Upper lobe of left lung (tissue), 6 donors: Measurements from ENCODE around the gene EHD4. TPM values are rescaled to one million over a fixed set of nuclear protein-coding genes. Genes with fewer than 3 reads are reported as not detected.

Source experiments
- ATAC-seq, 2 donors: fragments of 200-7000 bp; cut with Tn5 transposase; one replicate each; pipeline ENCODE4 v1.9.1; 2022; ENCODE audit warnings: mild to moderate bottlenecking in 2 of 2, moderate library complexity in 2 of 2; ENCODE audit not compliant: low FRiP score in 2 of 2
- DNase-seq, 2 donors: peaks; one replicate each; pipeline ENCODE4 v3.0.0-alpha.2; 2019 to 2020
- H3K27ac ChIP-seq, 4 donors: fragments of 200-600 bp; sonication (generic); one replicate each; pipeline ENCODE4 v1.5.1; 2016 to 2019
- H3K27me3 ChIP-seq, 4 donors: fragments of 200-600 bp; sonication (generic); one replicate each; pipeline ENCODE4 v1.5.1; 2017 to 2019
- H3K36me3 ChIP-seq, 4 donors: fragments of 200-600 bp; sonication (generic); one replicate each; pipeline ENCODE4 v1.5.1; 2016 to 2019
- H3K4me1 ChIP-seq, 4 donors: fragments of 200-600 bp; sonication (generic); one replicate each; pipeline ENCODE4 v1.5.1; 2018 to 2019
- H3K4me3 ChIP-seq, 4 donors: fragments of 200-600 bp; sonication (generic); one replicate each; pipeline ENCODE4 v1.5.1; 2017 to 2019; ENCODE audit warnings: mild to moderate bottlenecking in 2 of 4, moderate library complexity in 1 of 4
- H3K9me3 ChIP-seq, 4 donors: fragments of 200-600 bp; sonication (generic); one replicate each; pipeline ENCODE4 v1.5.1; 2018 to 2019
- EP300 ChIP-seq, 4 donors: sonication (generic); formaldehyde crosslinking; IDR thresholded peaks; one replicate each; pipeline ENCODE4 v1.5.1; 2017; ENCODE audit warnings: antibody characterized with exemption in 4 of 4, control low read depth in 2 of 4
- POLR2A ChIP-seq, 4 donors: fragments of 450-650 bp; IDR thresholded peaks; one replicate each; pipeline ENCODE4 v1.5.1; 2016 to 2017; ENCODE audit warnings: antibody characterized with exemption in 4 of 4, mild to moderate bottlenecking in 2 of 4
- POLR2AphosphoS5 ChIP-seq, 2 donors: sonication (generic); formaldehyde crosslinking; IDR thresholded peaks; one replicate each; pipeline ENCODE4 v1.5.1; 2017; ENCODE audit warnings: antibody characterized with exemption in 2 of 2
- WGBS, 2 donors: methylation state at CpG; one replicate each; pipeline ENCODE4 v1.1.5; 2017 to 2018; 5-methylcytosine and 5-hydroxymethylcytosine counted together
- total RNA-seq, 6 donors: library from RNA; depleted of rRNA in 4 of 6; stranded (reverse); fragments of >200 nt in 4 of 6; gene quantifications; one replicate each; pipeline versions ENCODE4 v1.1.0 to v1.2.1, GENCODE V29; 2016 to 2021
- TF ChIP-seq, protein P1 (sequence below), 6 experiments: fragments of 450-650 bp in 4 of 6; fragments of 200-600 bp in 2 of 6; sonication (generic) in 2 of 6; IDR thresholded peaks; one replicate each; pipeline ENCODE4 v1.5.1; 2016 to 2019; ENCODE audit warnings: antibody characterized with exemption in 6 of 6
- donor health status: DM: no; HTN: no; CAD: no; lungs with moderate emphysema.
- donor health status: DM: no; HTN: yes; CAD: no; lungs with severe emphysema.

EHD4 gene
- total RNA-seq, 6 donors from 2014 or later = 23.0 to 46.4 (median 31.5) TPM

DNA sequence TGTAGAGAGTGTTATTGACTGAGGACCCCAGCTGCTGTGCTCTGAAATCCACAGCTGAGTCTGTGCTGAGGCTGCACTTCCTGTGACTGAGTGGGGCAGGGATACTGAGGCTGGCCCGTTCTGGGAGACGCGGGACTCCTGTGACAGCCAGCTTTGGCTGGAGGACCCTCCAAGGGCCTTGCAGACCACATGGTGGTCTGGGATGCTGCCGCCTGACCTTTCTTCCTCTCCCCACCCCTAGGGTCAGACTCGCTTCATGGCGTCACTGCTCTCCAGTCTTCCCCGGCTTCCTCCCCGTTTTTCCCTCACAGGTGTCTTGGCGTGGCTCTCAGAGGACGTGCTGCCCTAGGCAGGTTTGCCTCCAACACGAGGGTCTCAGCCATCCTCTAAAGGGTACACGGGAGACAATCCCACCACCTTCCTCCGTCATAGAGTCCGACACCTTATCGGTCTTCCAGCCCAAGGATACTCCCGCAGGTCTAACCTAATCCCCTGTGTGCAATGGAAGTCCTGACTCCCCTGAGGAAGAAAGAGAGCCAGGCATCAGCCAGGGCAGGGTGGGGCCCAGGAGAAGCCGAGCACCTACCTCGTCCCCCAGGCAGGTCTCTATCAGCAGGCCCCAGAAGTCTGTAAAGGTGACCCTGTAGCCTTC is 19.9 kb upstream of the EHD4 start:
- H3K4me1 ChIP-seq = peaks cover 5 to 6% (median 6%) of the 10 kb centered on the region in 4 donors
- H3K36me3 ChIP-seq = no peaks in the 10 kb centered on the region
- H3K27ac ChIP-seq = no peak overlapping the region
- WGBS, 2 donors = 94 to 95% methylated on average over 15 to 18 of the region's 18 CpGs
- DNase-seq (no peak), ATAC-seq (no peak)
- TF ChIP-seq, protein P1, sequence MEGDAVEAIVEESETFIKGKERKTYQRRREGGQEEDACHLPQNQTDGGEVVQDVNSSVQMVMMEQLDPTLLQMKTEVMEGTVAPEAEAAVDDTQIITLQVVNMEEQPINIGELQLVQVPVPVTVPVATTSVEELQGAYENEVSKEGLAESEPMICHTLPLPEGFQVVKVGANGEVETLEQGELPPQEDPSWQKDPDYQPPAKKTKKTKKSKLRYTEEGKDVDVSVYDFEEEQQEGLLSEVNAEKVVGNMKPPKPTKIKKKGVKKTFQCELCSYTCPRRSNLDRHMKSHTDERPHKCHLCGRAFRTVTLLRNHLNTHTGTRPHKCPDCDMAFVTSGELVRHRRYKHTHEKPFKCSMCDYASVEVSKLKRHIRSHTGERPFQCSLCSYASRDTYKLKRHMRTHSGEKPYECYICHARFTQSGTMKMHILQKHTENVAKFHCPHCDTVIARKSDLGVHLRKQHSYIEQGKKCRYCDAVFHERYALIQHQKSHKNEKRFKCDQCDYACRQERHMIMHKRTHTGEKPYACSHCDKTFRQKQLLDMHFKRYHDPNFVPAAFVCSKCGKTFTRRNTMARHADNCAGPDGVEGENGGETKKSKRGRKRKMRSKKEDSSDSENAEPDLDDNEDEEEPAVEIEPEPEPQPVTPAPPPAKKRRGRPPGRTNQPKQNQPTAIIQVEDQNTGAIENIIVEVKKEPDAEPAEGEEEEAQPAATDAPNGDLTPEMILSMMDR (IDR thresholded peaks at IDR 0.05) = no peak
- no peak for TF ChIP-seq EP300 (IDR thresholded peaks at IDR 0.05)
- no peaks in the 10 kb centered on the region for H3K27me3 ChIP-seq
- no peaks in the 10 kb centered on the region for H3K9me3 ChIP-seq
- H3K4me3 ChIP-seq = no peak overlapping the region

DNA sequence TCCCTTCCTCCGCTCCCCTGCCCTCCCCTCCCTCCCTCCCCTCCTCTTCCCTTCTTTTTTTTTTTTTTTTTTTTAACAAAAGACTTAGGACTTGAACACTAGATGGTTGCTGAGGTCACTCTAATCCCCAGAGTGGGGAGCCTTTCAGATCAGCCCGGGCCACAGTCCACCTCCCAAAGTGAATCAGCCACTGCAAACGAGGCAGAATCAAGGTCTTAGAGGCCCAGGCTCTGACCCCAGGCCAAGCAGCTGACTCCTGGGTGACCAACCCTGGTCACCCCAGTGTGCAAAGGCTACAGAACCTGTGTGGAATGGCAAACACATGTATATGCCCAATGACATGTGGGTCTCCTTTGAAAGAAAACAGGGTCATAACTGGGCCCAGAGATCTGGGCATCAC is 18.3 kb upstream of the EHD4 start:
- Histone ChIP-seq H3K9me3 (no peaks in the 10 kb centered on the region), H3K4me3 (no peak overlapping the region), H3K27ac (no peak overlapping the region), H3K27me3 (no peaks in the 10 kb centered on the region), H3K4me1 (peaks cover 5 to 6% (median 6%) of the 10 kb centered on the region in 4 donors), H3K36me3 (no peaks in the 10 kb centered on the region)
- ATAC-seq (no peak), DNase-seq (no peak)
- 78 to 90% methylated on average over 3 of the region's 3 CpGs for WGBS, 2 donors
- TF ChIP-seq POLR2AphosphoS5 (IDR thresholded peaks at IDR 0.05) (no peak), EP300 (IDR thresholded peaks at IDR 0.05) (no peak), POLR2A (IDR thresholded peaks at IDR 0.05) (no peak)
- TF ChIP-seq, protein P1 (IDR thresholded peaks at IDR 0.05) = no peak

DNA sequence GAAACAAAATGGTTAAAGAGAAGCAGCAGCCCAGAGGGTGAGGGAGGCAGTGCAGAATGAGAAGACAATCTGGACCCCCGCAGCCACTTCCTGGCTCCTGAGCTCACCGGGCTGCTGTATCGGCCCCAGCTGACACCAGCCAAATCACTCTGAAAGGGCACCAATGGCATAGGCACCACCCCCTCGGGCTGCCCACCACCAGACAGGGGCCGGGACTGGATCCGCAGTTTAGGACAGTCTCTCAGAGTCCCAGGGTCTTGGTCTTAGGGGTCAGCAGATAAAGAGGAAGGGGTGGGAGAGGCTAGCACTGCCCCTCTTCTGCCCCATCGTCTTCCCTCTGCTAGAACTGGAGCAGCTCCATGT is 17.9 kb upstream of the EHD4 start:
- TF ChIP-seq POLR2AphosphoS5 (IDR thresholded peaks at IDR 0.05) (no peak), EP300 (IDR thresholded peaks at IDR 0.05) (no peak), POLR2A (IDR thresholded peaks at IDR 0.05) (no peak)
- TF ChIP-seq, protein P1 (IDR thresholded peaks at IDR 0.05) = no peak
- ATAC-seq = no peak
- Histone ChIP-seq H3K4me1 (peaks cover 5 to 6% (median 6%) of the 10 kb centered on the region in 4 donors), H3K27me3 (no peaks in the 10 kb centered on the region), H3K4me3 (no peak overlapping the region), H3K36me3 (no peaks in the 10 kb centered on the region), H3K27ac (no peak overlapping the region), H3K9me3 (no peaks in the 10 kb centered on the region)
- DNase-seq = no peak
- 51 to 57% methylated on average over 7 of the region's 7 CpGs for WGBS, 2 donors

DNA sequence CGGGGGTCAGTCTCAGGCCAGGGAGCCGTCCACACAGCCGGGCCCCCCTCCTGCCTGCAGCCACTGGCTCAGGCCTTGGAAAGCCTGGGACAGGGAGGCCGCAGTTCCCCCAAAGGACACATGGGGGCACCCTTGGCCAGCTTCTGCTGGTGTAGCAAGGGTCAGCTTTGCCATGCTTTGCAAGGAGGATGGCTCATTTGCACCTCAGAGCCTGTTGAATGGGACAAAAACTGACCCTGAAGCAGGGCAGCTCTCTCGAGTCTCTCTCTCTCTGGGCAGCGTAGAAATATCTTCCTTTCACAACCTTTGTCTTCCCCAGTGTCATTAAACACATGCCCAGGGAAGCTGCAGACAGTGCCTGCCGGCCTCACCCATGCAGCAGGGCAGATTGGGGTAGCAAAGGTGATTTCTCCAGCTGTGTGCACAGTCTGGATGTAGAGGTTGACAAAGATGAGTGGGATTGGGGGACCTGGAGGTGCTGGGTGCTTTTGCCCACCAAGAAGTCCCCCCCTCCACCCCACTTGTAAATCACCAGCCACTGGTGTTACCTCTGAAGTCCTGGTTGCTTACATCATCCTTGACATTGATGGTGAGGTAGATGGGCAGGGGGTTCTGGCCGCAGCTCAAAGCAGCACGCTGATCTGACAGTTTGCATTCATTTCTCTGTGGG is 17.4 kb upstream of the EHD4 start:
- H3K4me3 ChIP-seq = no peak overlapping the region
- no peaks in the 10 kb centered on the region for H3K9me3 ChIP-seq
- no peaks in the 10 kb centered on the region for H3K27me3 ChIP-seq
- ATAC-seq = peak; percentile 84 to 91
- 21% methylated on average over 6 to 9 of the region's 9 CpGs for WGBS, 2 donors
- H3K4me1 ChIP-seq = peaks cover 5 to 7% (median 6%) of the 10 kb centered on the region in 4 donors
- TF ChIP-seq, protein P1 (IDR thresholded peaks at IDR 0.05) = peak; percentile 97 to 99 (median 98)
- no peak for TF ChIP-seq EP300 (IDR thresholded peaks at IDR 0.05)
- DNase-seq = peak; percentile 75 to 84
- no peaks in the 10 kb centered on the region for H3K36me3 ChIP-seq
- no peak overlapping the region for H3K27ac ChIP-seq
